ENCODE results near the gene EPHA4.

- TF ChIP-seq CTCF (IDR thresholded peaks at IDR 0.05) (no peak), POLR2A (IDR thresholded peaks at IDR 0.05) (no peak)
These were observed 128.0 kb downstream of the EPHA4 start for GRCh38 chr2:221444106-221444505.
